ENCODE measurements around the gene EML1.

DNA sequence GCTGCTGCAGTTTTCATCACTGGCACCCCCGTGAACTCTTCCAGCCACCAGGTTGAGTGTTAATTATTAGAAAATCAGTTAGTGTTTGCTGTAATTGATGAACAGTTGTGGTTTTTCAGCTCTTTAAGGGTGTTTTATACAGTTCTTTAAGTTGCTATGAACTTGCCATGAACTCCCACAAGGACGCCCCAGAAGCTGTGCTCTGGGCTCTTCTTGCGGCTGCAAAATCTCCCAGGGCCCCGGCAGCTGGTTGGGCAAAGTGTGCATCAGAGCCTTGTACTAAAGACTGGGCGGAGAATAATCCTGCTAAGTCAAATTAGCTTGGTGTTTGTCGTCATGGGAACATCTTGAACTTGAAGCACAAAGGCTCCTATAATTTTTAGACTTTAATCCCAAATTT lies 82.2 kb downstream of the EML1 start:
- no peak for TF ChIP-seq EZH2 (IDR thresholded peaks at IDR 0.05; ENCODE audit: borderline replicate concordance)
- TF ChIP-seq EZH2phosphoT487 (IDR thresholded peaks at IDR 0.05; ENCODE audit: low read depth, severe bottlenecking, unreplicated experiment), result no peak
- TF ChIP-seq, protein P1, sequence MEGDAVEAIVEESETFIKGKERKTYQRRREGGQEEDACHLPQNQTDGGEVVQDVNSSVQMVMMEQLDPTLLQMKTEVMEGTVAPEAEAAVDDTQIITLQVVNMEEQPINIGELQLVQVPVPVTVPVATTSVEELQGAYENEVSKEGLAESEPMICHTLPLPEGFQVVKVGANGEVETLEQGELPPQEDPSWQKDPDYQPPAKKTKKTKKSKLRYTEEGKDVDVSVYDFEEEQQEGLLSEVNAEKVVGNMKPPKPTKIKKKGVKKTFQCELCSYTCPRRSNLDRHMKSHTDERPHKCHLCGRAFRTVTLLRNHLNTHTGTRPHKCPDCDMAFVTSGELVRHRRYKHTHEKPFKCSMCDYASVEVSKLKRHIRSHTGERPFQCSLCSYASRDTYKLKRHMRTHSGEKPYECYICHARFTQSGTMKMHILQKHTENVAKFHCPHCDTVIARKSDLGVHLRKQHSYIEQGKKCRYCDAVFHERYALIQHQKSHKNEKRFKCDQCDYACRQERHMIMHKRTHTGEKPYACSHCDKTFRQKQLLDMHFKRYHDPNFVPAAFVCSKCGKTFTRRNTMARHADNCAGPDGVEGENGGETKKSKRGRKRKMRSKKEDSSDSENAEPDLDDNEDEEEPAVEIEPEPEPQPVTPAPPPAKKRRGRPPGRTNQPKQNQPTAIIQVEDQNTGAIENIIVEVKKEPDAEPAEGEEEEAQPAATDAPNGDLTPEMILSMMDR (IDR thresholded peaks at IDR 0.05; ENCODE audit: poor library complexity), result no peak

Measured in hepatocyte (in vitro differentiated cells).